DND-41 (cell line): ENCODE measurements around the gene SELENOP.

Experiments used
- ATAC-seq: fragments of 200-7000 bp; cut with Tn5 transposase; 3 replicates; pipeline ENCODE4 v1.9.1; 2021; ENCODE audit warnings: low read depth; ENCODE audit not compliant: insufficient read depth
- DNase-seq: peaks from one replicate; pipeline ENCODE4 v3.0.0-alpha.2; 2020
- H2AFZ ChIP-seq: 2 replicates; pipeline ENCODE4 v1.6.0; 2012; ENCODE audit warnings: low read depth, low read length
- H3K27ac ChIP-seq: 2 replicates; pipeline ENCODE4 v1.5.1; 2012; ENCODE audit warnings: low read length, inconsistent platforms
- H3K27me3 ChIP-seq: fragments of 200-600 bp; sonication (generic); 2 replicates; pipeline ENCODE4 v1.6.0; 2012; ENCODE audit warnings: low read length, mild to moderate bottlenecking, inconsistent platforms; ENCODE audit not compliant: insufficient read depth, poor library complexity
- H3K36me3 ChIP-seq: 2 replicates; pipeline ENCODE4 v1.5.1; 2012; ENCODE audit warnings: low read length, inconsistent platforms; ENCODE audit not compliant: insufficient read depth
- H3K4me1 ChIP-seq: 2 replicates; pipeline ENCODE4 v1.5.1; 2012; ENCODE audit warnings: mild to moderate bottlenecking, low read length; ENCODE audit not compliant: insufficient read depth
- H3K4me2 ChIP-seq: 2 replicates; pipeline ENCODE4 v1.6.0; 2012; ENCODE audit warnings: mild to moderate bottlenecking, moderate library complexity, low read length, inconsistent platforms; ENCODE audit not compliant: insufficient read depth
- H3K4me3 ChIP-seq, 2 experiments: fragments of 200-600 bp in 1 of 2; shearing (Covaris generic) in 1 of 2; 2 replicates each; pipeline ENCODE4 v1.5.1; 2012 to 2016; ENCODE audit warnings: inconsistent platforms in 2 of 2, low read length in 2 of 2, mild to moderate bottlenecking in 2 of 2, low read depth in 1 of 2, moderate library complexity in 1 of 2
- H3K79me2 ChIP-seq: 2 replicates; pipeline ENCODE4 v1.6.0; 2012; ENCODE audit warnings: low read length, inconsistent platforms; ENCODE audit not compliant: insufficient read depth
- H3K9ac ChIP-seq: 2 replicates; pipeline ENCODE4 v1.6.0; 2012; ENCODE audit warnings: low read depth, mild to moderate bottlenecking, inconsistent platforms, low read length, moderate library complexity
- H3K9me3 ChIP-seq: 2 replicates; pipeline ENCODE4 v1.5.1; 2012; ENCODE audit warnings: low read length, moderate library complexity, mild to moderate bottlenecking, inconsistent platforms; ENCODE audit not compliant: insufficient read depth, severe bottlenecking
- H4K20me1 ChIP-seq: 2 replicates; pipeline ENCODE4 v1.6.0; 2012; ENCODE audit warnings: low read length; ENCODE audit not compliant: insufficient read depth
- EZH2 ChIP-seq: IDR thresholded peaks from 3 replicates; pipeline ENCODE4 v1.6.1; 2012; ENCODE audit warnings: borderline replicate concordance, low read depth, mild to moderate bottlenecking, moderate library complexity, low read length, inconsistent platforms; ENCODE audit not compliant: severe bottlenecking
- TF ChIP-seq, protein P1 (sequence below): IDR thresholded peaks from 2 replicates; pipeline ENCODE4 v1.5.1; 2012; ENCODE audit warnings: borderline replicate concordance, low read length, moderate library complexity, mild to moderate bottlenecking; ENCODE audit not compliant: poor library complexity, severe bottlenecking; ENCODE audit errors: extremely low read depth

Gene SELENOP

DNA sequence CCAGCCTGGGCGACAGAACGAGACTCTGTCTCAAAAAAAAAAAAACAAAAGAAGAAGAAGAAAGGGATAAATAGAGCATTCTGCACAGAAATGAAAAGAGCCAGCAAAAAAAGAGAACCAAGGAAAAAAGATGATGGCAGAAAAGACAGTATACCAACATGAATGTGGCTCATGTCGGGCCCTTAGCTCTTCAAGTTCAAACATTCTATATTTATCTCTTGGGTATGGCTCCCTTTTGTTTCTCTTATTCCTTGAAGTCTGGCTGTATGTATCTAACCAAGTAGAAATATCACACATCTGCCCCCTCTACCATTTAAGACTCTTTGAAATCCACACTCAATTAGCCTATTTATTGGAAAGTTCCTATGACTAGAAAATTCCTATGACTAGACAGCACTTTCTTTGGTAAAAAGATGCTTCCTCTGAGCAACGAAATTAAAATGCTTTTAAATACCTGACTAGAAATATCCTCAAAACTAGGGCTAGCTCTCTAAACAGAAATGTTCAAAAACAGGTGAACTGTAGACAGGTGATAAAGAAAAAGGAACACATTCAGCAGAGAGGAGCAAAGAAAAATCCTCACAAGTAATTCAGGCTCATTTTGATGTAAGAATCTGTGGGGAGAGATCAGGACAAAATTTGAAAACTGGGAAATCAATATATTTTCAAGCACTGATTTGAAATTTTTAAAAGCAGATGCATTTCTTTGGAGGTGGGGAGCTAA is 2.6 kb downstream of the SELENOP start:
- Histone ChIP-seq H3K36me3 (no peaks in the 10 kb centered on the region), H3K4me1 (no peaks in the 10 kb centered on the region), H3K27ac (no peak overlapping the region), H3K4me3 (no peak overlapping the region), H4K20me1 (no peaks in the 10 kb centered on the region), H3K79me2 (no peaks in the 10 kb centered on the region), H3K27me3 (peaks cover 5% of the 10 kb centered on the region), H3K9ac (no peak overlapping the region), H3K4me2 (no peak overlapping the region), H3K9me3 (no peaks in the 10 kb centered on the region), H2AFZ (no peak overlapping the region)
- DNase-seq = no peak
- TF ChIP-seq, protein P1, sequence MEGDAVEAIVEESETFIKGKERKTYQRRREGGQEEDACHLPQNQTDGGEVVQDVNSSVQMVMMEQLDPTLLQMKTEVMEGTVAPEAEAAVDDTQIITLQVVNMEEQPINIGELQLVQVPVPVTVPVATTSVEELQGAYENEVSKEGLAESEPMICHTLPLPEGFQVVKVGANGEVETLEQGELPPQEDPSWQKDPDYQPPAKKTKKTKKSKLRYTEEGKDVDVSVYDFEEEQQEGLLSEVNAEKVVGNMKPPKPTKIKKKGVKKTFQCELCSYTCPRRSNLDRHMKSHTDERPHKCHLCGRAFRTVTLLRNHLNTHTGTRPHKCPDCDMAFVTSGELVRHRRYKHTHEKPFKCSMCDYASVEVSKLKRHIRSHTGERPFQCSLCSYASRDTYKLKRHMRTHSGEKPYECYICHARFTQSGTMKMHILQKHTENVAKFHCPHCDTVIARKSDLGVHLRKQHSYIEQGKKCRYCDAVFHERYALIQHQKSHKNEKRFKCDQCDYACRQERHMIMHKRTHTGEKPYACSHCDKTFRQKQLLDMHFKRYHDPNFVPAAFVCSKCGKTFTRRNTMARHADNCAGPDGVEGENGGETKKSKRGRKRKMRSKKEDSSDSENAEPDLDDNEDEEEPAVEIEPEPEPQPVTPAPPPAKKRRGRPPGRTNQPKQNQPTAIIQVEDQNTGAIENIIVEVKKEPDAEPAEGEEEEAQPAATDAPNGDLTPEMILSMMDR = no peak
- TF ChIP-seq EZH2 = no peak
- ATAC-seq = no peak

DNA sequence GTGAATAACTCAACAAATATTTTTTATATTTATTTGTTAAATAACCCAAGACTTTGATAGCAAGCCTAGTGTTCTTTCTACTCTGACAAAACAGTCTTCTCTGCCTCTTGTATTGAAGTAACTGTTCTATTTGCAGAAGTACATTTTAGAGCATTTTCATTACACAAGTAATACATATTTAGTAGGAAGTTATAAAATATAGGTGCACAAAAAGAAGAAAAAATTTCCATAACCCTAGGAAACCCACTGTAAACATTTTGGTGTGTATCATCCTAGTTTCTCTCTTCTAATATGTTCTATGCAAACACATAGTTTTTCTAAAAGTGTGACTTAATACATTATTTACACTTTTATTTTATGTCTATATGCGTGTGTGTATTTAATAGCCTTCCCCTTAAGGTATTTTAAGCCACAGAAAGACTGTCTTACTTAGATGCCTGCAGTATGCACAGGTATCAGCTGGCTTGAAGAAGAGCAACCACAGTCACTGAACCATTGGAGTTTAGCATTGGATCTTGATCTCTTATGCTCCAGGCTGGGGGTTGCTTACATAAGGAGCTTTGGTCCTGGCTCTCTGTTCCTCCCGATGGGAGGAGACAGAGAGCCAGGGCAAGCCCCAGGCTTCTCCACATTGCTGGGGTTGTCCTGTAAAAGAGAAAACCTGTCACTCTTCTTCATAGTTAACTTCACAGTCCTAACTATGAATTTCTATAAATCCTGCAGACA is 3.8 kb downstream of the SELENOP start:
- no peaks in the 10 kb centered on the region for H4K20me1 ChIP-seq
- no peak overlapping the region for H3K27ac ChIP-seq
- H3K4me3 ChIP-seq = no peak overlapping the region
- no peak for DNase-seq
- TF ChIP-seq EZH2 = no peak
- TF ChIP-seq, protein P1 = no peak
- no peak overlapping the region for H2AFZ ChIP-seq
- H3K36me3 ChIP-seq = no peaks in the 10 kb centered on the region
- H3K27me3 ChIP-seq = peaks cover 5% of the 10 kb centered on the region
- no peaks in the 10 kb centered on the region for H3K4me1 ChIP-seq
- ATAC-seq = no peak
- H3K9ac ChIP-seq = no peak overlapping the region
- H3K79me2 ChIP-seq = no peaks in the 10 kb centered on the region
- no peak overlapping the region for H3K4me2 ChIP-seq
- H3K9me3 ChIP-seq = no peaks in the 10 kb centered on the region

DNA sequence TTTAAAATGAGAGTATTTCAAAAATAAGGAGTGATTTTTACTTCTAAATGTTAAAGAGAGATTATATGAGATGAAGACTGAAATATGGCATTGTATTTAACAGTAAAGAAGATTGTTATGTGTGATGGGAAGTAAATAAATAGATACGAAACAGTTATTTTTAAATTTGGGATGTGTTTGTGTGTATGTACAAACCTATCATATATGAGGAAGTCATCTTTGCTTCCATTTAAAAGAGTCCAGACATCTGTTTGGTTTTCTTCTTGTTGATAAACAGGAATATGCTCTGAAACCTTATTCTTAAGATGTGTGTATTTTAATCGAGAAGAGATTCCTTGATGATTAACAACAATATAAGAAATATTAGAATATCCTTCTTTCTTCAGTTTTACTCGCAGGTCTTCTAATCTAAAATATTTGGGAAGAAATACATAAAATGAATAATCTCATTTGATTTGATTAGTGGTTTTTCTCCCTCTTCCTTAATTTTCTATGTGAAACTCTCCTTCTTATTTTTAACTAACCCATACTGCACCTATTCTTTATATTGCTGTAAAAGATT is 4.9 kb downstream of the SELENOP start:
- no peak overlapping the region for H3K27ac ChIP-seq
- H3K4me3 ChIP-seq = no peak overlapping the region
- no peak overlapping the region for H2AFZ ChIP-seq
- H3K9ac ChIP-seq = no peak overlapping the region
- H3K27me3 ChIP-seq = peaks cover 5% of the 10 kb centered on the region
- H3K36me3 ChIP-seq = no peaks in the 10 kb centered on the region
- H4K20me1 ChIP-seq = no peaks in the 10 kb centered on the region
- TF ChIP-seq, protein P1 = no peak
- no peak for TF ChIP-seq EZH2
- H3K4me2 ChIP-seq = no peak overlapping the region
- H3K9me3 ChIP-seq = no peaks in the 10 kb centered on the region
- DNase-seq (no peak), ATAC-seq (no peak)
- H3K4me1 ChIP-seq = no peaks in the 10 kb centered on the region
- H3K79me2 ChIP-seq = no peaks in the 10 kb centered on the region
